ENCODE measurements around the gene ZNF786. TPM values are rescaled to one million over a fixed set of nuclear protein-coding genes. Genes with fewer than 3 reads are reported as not detected.
A peak's percentile ranks its signal among the peaks of the same experiment; 100 is the strongest.

ZNF786 gene
- total RNA-seq, 1 experiment from 2014 or later: 8.5 TPM

GRCh38 chr7:149109969-149110368, 19.5 kb upstream of the ZNF786 start (continued):
- TF ChIP-seq CTCF (IDR thresholded peaks at IDR 0.05 in 2 of 3, conservative IDR thresholded peaks at IDR 0.05 in 1 of 3; ENCODE audit: borderline replicate concordance in 1 of 3, insufficient read depth in 1 of 3, low read depth in 2 of 3, low read length in 2 of 3) (no peak), SP1 (IDR thresholded peaks at IDR 0.05; ENCODE audit: low read depth) (no peak), FOSL1 (IDR thresholded peaks at IDR 0.05; ENCODE audit: low read depth) (peak; percentile 30; the same call in 1 of the 2 replicates), YY1 (IDR thresholded peaks at IDR 0.05; ENCODE audit: extremely low read depth, insufficient replicate concordance, low read depth, low read length) (no peak)

GRCh38 chr7:149104749-149105148, 14.2 kb upstream of the ZNF786 start:
- no peaks in the 10 kb centered on the region for H3K36me3 ChIP-seq (ENCODE audit: control insufficient read depth in 1 of 2, insufficient read depth in 2 of 2, low read length in 2 of 2)
- intact Hi-C loops (cut with micrococcal nuclease): no loop called here
- CTCF ChIA-PET: no interaction called here
- RAD21 ChIA-PET (ENCODE audit: low non-redundant PET in 1 of 2, low total read pairs in 2 of 2, uncharacterized antibody in 2 of 2, unreplicated experiment in 2 of 2): no interaction called here
- peaks cover 0 to 2% of the 10 kb centered on the region in 2 experiments; a peak in 3 of 4 replicates for H3K4me1 ChIP-seq (ENCODE audit: control insufficient read depth in 1 of 2, insufficient read depth in 2 of 2, low read length in 2 of 2)
- DNase-seq (ENCODE audit: low read depth, low spot score) (no peak), ATAC-seq (no peak; the same call in 1 of the 2 replicates)
- no peak overlapping the region for H2AFZ ChIP-seq (ENCODE audit: low read depth, low read length, poor library complexity, severe bottlenecking)
- no peak overlapping the region for H3K4me3 ChIP-seq (replicated peaks in 1 of 2; ENCODE audit: low read depth in 1 of 2, low read length in 2 of 2)
- H4K20me1 ChIP-seq (ENCODE audit: insufficient read depth): no peaks in the 10 kb centered on the region
- POLR2A ChIA-PET: no interaction called here
- BruUV-seq (replicated peaks): no TSS peak
- no peaks in the 10 kb centered on the region for H3K9me2 ChIP-seq (ENCODE audit: insufficient read depth)
- no peak overlapping the region for H3K9ac ChIP-seq (ENCODE audit: low read length)
- H3K4me2 ChIP-seq (ENCODE audit: low read length): no peak overlapping the region
- no peak overlapping the region for H3K27ac ChIP-seq (ENCODE audit: low read depth, low read length)
- H3K9me3 ChIP-seq (ENCODE audit: control insufficient read depth in 1 of 2, insufficient read depth in 1 of 2, low read depth in 1 of 2, low read length in 2 of 2): no peaks in the 10 kb centered on the region
- no peak for TF ChIP-seq POLR2A (IDR thresholded peaks at IDR 0.05; ENCODE audit: borderline replicate concordance, extremely low read depth, insufficient read depth, insufficient read length)
- TF ChIP-seq TCF7L2 (IDR thresholded peaks at IDR 0.05; ENCODE audit: borderline replicate concordance, extremely low read depth, insufficient read depth, insufficient read length): no peak
- no peak for TF ChIP-seq SRF (IDR thresholded peaks at IDR 0.05; ENCODE audit: low read depth)
- TF ChIP-seq CTCF (IDR thresholded peaks at IDR 0.05 in 2 of 3, conservative IDR thresholded peaks at IDR 0.05 in 1 of 3; ENCODE audit: borderline replicate concordance in 1 of 3, insufficient read depth in 1 of 3, low read depth in 2 of 3, low read length in 2 of 3): no peak
- no peak for TF ChIP-seq ZNF274 (IDR thresholded peaks at IDR 0.05; ENCODE audit: low read depth, low read length)
- no peak for TF ChIP-seq JUND (IDR thresholded peaks at IDR 0.05)
- no peak for TF ChIP-seq REST (IDR thresholded peaks at IDR 0.05; ENCODE audit: low read depth)
- no peak for TF ChIP-seq MAX (IDR thresholded peaks at IDR 0.05)
- TF ChIP-seq SIN3A (IDR thresholded peaks at IDR 0.05; ENCODE audit: low read depth): no peak
- no peaks in the 10 kb centered on the region for H3K79me2 ChIP-seq (ENCODE audit: insufficient read depth, low read length)
- no peaks in the 10 kb centered on the region for H3K27me3 ChIP-seq (ENCODE audit: insufficient read depth, low read length)

Data from HCT116 (cell line).